ENCODE data around the gene LARGE1.

DNA sequence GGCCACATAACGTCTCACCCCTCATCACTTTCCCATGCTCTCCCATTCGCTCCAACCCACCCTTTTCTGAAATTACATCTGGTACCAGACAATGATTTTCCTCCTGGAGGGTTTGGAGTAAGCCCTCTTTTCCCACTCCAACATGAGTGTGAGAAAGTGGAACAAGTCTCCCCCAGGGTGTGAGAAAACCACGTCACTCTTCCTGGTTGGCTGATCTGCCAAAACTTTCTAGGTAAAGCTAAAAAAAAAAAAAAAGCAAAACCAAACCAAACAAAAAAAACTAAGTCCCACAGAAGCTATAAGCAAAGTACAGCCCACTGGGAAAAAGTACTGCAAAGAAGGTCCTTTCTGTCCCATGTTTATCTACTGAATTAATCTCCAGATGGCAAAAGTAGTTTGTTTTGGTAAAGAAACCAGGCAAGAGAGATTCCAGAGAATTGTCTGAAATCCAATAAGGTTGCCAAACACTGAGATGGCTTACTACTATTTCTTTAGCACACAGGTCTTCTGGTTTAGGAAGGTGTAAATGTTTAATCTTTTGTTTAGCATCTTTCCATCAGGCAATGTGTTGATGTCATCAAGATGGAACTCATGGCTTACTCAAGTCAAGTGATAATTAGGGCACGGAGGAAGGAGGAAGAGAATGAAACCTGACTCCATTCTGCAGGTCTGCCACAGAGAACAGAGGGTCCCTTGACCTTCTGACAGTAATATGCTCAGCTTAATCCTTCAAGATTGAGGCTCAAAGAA, 395.6 kb downstream of the LARGE1 start:
- TF ChIP-seq EZH2phosphoT487 (conservative IDR thresholded peaks at IDR 0.05; ENCODE audit: low read length): no peak
- TF ChIP-seq, protein P1, sequence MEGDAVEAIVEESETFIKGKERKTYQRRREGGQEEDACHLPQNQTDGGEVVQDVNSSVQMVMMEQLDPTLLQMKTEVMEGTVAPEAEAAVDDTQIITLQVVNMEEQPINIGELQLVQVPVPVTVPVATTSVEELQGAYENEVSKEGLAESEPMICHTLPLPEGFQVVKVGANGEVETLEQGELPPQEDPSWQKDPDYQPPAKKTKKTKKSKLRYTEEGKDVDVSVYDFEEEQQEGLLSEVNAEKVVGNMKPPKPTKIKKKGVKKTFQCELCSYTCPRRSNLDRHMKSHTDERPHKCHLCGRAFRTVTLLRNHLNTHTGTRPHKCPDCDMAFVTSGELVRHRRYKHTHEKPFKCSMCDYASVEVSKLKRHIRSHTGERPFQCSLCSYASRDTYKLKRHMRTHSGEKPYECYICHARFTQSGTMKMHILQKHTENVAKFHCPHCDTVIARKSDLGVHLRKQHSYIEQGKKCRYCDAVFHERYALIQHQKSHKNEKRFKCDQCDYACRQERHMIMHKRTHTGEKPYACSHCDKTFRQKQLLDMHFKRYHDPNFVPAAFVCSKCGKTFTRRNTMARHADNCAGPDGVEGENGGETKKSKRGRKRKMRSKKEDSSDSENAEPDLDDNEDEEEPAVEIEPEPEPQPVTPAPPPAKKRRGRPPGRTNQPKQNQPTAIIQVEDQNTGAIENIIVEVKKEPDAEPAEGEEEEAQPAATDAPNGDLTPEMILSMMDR (IDR thresholded peaks at IDR 0.05; ENCODE audit: insufficient read depth, low read length, poor library complexity, severe bottlenecking): no peak

Data from SU-DHL-6 (cell line).